NOMO-1 (cell line): ENCODE results near the gene TPSB2.
"Not testable (repeated sequence)": the region's sequence is repeated elsewhere in the genome, so short reads cannot be mapped to it uniquely, and the experiment has no call there.

Experiments
- DNase-seq, 2 experiments: peaks; one replicate each; lab custom pipeline; 2025; ENCODE audit not compliant: unreplicated experiment in 2 of 2; lab: John Stamatoyannopoulos, UW

The TPSB2 gene

DNA sequence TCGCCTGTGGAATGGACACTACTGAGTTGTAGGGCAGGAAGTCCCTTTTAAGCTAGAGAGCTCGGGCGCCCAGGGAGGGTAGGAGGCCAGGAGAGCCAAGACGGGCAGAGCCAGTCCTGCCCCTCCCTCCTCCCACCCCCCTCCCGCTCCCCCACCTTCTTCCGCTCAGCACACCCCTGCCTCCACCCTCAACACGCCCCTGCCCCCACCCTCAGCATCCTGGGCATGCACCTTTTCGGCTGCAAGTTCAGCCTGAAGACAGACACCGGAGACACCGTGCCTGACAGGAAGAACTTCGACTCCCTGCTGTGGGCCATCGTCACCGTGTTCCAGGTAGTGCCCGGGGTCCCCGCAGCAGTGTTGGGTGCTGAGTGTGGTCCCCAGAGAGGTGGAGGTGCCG, 23.2 kb downstream of the TPSB2 start:
- DNase-seq, result no peak

DNA sequence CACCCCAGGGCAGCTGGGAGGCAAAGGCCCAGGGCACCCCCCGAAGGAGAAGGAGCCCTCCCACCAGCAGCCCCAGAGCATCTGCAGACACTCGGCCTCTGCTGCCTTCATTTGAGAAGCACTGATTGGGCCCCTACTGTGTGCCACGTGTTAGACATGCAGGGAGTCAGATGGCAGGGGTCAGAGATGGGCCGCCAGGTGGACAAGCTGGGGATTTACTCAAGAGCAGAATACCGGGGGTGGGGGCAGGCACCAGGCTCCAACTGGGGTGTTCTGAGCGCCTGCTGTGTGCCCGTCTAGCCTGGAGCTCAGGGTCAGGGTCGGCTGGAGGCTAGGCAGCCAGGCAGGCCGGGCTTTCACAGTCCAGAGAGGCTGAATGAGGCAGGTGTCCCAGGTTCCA, 23.7 kb downstream of the TPSB2 start:
- no peak for DNase-seq

DNA sequence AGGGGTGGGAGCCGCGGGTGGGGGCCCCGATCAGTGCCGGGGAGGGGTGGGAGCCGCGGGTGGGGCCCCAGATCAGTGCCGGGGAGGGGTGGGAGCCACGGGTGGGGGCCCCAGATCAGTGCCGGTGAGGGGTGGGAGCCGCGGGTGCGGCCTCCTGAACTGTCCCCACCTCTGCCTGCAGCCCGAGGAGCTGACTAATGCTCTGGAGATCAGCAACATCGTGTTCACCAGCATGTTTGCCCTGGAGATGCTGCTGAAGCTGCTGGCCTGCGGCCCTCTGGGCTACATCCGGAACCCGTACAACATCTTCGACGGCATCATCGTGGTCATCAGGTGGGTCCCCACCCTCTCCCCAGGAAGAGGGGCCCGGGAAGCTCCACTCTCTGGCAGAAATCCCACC, 25.1 kb downstream of the TPSB2 start:
- no peak for DNase-seq

DNA sequence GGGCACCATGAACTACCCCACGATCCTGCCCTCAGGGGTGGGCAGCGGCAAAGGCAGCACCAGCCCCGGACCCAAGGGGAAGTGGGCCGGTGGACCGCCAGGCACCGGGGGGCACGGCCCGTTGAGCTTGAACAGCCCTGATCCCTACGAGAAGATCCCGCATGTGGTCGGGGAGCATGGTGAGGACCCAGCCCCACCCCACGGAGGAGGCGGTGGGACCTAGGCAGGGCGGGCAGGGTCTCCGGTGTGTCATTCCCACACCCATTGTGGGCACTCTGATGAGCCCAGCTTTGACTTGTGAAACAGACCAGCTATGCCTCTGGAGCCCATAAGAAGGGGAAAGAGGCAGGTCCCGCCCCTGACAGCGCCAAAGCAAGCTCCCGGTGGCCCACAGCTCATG, 27.7 kb downstream of the TPSB2 start:
- DNase-seq, result no peak

DNA sequence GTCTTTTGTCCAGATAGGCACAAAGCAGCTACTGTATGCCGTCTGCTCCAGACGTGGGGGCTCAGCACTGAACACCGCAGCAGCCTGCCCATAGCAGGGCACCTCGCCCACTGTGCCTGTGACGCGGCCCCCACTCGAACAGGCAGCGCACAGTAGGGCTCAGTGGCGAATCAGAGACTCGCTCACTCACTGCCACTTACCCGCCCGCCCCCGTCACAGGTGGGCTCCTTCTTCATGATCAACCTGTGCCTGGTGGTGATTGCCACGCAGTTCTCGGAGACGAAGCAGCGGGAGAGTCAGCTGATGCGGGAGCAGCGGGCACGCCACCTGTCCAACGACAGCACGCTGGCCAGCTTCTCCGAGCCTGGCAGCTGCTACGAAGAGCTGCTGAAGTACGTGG, 28.5 kb downstream of the TPSB2 start:
- DNase-seq, result no peak

DNA sequence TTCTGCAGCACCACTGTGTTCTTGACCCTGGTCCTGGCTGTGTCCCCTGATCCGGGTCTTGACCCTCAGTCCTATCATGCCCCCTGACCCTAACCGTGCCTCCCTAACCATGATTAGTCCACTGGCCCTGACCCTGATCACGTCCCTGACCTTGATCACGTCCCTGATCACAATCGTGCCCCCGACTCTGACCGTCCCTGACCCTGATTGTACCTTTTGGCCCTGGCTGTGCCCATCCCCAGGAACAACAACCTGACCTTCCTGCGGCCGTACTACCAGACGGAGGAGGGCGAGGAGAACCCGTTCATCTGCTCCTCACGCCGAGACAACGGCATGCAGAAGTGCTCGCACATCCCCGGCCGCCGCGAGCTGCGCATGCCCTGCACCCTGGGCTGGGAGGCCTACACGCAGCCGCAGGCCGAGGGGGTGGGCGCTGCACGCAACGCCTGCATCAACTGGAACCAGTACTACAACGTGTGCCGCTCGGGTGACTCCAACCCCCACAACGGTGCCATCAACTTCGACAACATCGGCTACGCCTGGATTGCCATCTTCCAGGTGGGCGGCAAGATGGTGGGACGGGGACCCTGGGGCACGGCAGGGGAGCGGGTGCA, 29.9 kb downstream of the TPSB2 start:
- no peak for DNase-seq

DNA sequence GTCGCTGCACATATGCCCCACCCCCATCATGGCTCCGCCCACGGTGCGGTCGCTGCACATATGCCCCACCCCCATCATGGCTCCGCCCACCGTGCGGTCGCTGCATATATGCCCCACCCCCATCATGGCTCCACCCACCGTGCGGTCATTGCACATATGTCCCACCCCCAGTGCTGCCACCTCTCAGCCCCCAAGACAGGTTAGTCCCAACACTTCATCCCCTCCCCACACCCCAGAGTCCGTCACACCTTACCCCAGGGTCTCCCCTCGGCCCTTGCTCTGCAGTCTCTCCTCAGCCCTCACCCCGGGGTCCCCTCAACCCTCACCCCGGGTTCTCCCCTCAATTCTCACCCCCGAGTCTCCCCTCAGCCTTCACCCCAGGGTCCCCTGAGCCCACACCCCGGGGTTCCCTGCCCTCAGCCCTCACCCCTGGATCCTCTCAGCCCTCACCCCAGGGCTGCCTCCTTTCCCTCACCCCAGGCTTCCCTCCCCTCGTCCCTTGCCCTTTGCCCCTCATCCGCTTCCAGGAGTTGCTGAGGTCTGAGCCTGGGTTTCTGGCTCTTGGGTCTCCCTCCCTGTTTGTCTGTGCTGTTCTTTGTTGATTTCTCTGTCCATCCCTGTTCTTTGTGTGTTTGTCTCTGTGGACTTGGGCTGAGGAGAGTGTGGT, 30.5 kb downstream of the TPSB2 start:
- DNase-seq, result no peak

DNA sequence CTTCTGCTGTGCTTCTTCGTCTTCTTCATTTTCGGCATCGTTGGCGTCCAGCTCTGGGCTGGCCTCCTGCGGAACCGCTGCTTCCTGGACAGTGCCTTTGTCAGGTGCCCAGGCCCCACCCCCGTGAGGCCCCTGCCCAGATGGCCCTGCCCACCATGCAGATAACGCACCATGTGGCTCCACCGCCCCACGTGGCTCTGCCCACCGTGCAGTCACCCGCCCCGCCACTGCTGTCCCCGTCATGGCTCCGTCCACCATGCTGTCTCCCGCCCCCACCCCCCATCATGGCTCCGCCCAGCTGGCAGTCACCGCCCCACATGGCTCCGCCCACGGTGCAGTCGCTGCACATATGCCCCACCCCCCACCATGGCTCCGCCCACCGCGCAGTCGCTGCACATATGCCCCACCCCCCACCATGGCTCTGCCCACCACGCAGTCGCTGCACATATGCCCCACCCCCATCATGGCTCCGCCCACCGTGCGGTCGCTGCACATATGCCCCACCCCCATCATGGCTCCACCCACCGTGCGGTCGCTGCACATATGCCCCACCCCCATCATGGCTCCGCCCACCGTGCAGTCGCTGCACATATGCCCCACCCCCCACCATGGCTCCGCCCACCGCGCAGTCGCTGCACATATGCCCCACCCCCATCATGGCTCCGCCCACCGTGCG, 31.2 kb downstream of the TPSB2 start:
- not testable (repeated sequence) for DNase-seq

DNA sequence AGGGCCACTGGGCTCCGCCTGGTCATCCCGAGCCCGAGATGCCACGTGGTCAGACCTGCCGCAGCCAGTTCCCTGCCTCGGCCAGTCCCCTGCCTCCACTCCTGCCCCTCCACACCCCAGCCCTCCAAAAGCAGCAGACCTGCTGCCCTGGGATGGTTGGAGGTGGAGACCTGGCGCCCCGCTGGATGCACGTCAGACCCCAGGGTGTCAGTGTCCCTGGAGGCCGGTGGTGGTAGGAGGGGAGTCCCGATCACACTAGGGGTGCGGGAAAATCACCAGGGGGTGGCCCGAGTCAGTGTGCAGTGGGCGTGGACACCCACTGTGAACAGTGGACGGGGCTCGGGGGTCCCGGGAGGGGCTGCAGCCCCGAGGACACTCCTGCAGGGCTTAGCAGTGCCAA, 31.8 kb downstream of the TPSB2 start:
- DNase-seq, result no peak

DNA sequence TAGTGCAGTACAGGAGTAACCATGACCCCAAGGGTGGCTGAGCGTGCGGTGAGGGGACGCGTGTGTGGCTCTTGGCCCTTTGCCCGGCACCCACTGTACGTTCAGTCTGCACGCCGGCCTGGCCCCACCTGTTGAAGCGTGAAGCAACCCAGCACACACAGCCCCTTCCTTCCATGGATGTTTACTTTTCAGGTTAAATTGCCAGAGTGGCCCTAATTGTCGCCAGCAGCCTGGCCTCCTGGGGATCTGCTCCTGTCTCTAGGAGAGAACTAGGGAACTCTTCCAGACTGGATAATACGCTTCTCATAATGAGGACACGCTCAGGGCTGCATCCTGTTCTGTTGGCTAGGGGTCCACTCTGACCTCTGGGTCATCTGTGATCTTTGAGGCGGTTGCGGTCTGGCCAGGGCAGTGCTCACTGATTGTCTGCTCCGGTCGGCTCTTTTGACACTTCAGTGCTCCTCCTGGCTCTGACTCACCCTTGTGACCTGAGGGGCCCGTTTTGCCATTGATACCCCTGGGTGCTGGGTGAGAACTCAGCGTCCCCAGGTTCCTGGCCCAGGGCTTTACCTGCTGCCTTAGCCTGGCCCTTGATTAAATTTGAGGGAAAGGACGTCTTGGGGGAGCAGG, 32.6 kb downstream of the TPSB2 start:
- no peak for DNase-seq

DNA sequence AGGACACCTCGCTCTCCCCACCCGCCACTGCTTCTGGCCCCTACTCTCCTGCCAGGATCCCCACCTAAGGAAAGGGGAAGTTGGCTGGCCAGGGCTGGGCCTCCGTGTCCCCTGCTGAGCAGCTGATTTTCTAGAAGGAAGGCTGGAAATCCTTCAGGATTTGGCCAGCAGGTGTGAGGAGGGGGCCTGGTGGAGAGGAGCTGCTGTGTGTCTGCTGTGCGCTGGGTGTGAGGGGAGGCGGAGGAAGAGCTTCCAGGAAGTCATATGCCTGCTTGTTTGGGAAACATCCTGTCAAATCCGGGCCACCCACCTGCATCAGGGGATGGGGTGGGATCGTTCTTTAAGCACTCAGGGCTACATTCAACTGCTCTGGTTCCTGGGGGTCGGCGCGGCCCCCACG, 33.5 kb downstream of the TPSB2 start:
- DNase-seq, result no peak

DNA sequence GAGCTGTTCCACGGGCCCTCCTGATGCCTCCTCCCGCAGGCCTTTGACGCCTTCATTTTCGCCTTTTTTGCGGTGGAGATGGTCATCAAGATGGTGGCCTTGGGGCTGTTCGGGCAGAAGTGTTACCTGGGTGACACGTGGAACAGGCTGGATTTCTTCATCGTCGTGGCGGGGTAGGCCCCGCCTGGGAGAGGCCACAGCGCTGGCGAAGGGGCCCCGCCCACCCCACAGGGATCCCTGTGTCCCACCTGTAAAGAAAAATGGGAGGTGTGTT, 34.7 kb downstream of the TPSB2 start:
- DNase-seq, result no peak

DNA sequence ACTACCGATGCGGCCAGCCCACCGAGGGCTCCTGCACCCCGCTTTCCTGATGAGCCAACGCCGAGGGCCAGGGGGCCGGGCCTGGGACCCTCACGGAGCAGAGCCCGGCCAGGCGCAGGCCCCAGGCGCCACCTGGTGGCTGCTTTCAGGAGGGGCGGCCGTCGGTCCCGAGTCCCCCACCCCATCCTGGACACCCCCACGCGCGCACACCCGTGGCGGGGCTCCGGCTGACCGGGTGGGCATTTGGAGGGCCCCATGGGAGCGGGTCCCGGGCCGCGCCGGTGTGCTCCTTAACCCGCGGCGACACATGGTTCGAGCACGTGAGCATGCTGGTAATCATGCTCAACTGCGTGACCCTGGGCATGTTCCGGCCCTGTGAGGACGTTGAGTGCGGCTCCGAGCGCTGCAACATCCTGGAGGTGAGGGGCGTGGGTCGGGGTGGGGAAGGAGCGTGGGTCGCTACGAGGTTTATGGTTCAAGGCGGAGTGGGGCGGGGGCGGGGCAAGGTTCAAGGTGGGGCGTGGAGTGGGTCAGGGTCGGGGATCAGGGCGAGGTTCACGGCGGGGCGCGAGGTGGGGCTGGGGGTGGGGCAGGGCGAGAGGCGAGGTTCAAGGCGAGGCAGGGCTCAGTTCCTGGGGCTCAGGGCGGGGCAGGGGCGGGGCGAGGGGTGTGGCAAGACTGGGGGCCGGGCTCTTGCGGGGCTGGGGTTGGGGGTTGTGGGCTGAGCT, 35.2 kb downstream of the TPSB2 start:
- DNase-seq, result no peak

DNA sequence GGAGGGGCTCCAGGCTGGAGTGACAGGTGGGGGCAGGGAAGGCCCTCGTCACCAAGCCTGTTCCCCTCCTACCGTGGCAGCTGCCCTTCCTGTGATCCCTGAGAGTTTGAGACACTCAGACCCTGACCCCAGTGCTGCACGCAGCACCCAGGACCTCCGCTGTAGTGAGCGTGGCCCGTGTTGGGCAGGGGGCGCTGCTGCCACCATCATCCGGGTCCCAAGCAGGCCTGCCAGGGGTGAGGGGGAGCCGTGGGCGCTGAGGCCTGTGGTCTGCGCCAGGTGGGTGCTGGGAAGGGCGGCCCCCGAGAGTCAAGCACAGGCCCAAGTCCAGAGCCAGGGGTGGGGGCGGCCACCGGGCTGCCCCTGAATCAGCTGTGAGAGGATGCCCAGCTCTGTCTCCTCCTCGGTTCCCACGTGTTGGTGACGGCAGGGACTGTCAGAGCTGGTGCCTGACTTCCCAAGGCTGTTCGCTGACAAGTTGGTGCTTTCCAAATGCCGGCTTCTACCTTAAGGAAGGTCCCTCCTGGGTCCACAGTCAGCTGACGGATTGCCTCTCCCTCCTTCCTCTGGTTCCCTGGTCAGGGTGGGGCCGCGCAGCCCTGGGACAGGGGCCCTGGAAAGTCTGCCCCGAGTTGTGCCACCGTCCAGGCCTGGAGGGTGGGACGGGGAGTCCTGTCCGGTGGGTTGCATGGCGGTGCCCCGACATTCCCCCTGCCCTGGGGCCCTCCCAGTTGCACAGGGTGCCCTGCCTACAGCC, 36.0 kb downstream of the TPSB2 start:
- DNase-seq, result no peak

DNA sequence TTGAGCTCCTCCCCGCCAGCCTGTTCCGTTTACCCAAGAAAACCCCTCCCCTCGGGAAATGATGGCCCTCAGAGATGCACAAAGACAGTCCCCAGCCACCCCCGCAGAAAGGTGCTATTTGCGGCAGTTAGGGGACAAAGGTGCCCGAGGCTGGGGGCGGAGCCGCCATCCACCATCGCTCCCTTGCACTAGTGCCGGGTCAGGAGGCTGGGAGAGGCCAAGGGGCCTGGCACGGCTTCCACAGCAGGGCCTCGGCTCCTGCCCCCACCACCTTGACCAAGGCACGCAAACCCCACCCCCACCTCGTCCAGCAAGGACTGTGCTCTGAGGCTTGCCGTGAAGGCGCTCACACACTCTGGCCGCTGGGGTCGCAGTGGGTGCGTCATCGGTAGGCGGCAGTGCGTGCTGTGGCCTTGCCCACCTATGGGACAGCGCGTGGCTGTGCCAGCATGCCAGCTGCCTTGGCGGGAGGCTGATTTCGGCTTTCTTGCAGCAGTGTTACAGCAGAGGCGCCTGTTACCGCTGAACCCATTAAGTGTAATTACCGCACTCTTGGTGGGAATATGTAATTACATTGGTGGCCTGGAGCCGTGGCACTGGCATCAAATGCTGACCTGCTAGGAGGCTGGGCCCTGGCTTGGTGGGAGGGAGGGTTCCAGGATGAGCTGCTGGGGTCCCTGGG, 36.7 kb downstream of the TPSB2 start:
- DNase-seq, result no peak

DNA sequence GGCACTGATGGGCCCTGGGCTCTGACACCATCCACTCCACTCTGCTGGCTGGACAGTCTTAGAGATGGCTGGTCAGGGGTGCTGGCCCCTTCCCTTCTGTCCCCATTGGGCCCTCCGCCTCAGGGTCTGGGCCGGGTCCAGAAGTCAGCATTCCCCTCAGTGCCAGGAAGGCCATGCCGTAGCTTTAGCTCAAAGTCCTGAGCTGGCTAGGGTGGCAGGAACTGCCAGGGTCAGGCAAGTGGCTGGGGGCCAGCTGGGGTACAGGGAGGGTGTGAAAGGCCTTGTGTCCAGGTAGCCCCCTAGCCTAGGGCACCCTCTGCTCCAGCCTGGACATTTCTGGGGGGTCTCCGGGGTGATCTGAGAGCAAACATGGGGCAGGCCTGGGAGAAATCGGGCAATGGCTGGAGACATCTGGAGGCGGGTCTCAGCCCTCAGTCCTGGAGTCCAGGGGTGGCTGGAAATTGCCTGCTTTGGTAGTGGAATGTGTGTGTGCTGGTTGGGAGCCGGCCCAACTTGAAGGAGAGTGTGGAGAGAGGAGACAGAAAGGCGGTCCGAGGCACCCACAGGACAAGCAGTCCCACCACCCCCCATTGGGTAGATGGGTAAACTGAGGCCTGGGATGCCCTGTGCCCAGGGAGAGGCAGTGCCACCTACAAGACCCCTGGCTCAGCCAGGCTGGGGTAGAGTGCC, 37.5 kb downstream of the TPSB2 start:
- no peak for DNase-seq

DNA sequence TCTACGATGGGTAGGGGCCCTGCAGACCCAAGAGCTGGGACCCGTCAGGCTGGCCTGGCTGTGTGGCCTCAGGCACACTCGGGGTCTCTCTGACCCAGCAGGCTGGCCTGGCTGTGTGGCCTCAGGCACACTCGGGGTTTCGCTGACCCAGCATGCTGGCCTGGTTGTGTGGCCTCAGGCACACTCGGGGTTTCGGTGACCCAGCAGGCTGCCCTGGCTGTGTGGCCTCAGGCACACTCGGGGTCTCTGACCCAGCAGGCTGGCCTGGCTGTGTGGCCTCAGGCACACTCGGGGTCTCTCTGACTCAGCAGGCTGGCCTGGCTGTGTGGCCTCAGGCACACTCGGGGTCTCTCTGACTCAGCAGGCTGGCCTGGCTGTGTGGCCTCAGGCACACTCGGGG, 39.2 kb downstream of the TPSB2 start:
- DNase-seq, result not testable (repeated sequence)

DNA sequence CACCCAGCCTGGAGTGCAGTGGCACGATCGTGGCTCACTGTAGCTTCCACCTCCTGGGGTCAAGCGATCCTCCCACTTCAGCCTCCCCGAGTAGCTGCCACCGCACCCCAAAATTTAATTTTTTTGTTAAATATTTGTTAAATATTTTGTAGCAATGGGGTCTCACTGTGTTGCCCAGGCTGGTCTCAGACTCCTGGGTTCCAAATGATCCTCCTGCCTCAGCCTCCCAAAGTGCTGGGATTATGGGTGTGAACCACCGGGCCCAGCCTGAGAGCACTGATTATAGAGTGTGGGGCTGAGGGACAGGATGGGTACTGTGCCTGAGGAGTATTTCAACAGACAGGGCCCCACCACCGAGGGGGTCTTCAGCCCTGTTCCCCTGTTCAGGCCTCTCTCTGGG, 40.5 kb downstream of the TPSB2 start:
- DNase-seq, result no peak

DNA sequence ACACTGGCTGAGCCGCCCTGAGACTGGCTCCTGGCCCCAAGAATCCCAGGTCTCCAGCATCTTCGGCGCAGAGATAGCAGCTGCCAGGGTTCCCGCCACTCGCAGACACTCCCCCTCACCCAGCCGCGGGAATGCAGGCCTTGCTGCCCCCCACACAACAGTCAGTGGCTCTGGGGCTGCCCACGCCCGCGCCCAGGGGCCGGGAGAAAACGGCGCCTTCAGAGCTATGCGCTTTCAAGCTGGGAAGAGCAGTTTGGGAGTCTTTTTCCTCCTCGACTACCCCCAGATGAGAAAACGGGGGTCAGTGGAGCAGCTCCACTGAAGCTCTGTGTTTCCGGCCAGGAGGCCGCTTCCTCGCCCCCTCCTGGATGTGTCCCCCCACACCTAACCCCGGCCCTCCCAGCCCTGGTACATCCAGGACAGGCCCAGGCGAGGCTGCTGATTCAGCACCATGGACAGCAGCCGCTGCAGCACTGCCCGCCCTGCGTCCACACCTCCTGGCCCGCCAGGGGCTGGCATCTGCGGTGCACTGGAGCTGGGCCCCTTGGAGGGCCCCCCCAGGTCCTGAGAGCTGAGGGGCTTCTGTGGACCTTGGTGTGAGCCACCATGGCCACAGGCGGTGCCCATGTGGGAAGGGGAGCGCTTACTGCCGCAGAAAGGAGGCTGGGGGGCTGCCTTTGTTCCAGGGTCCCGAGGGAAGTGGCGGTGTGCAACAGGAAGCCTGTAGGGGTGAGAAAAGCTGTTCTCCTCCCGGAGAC, 41.4 kb downstream of the TPSB2 start:
- DNase-seq, result peak; percentile 10 to 29
